DND-41 (cell line): ENCODE data around the gene DVL2.

Source experiments
- CTCF ChIP-seq: IDR thresholded peaks from 2 replicates; pipeline ENCODE4 v1.5.1; 2012; ENCODE audit warnings: borderline replicate concordance, low read length, moderate library complexity, mild to moderate bottlenecking; ENCODE audit not compliant: poor library complexity, severe bottlenecking; ENCODE audit errors: extremely low read depth
- EZH2 ChIP-seq: IDR thresholded peaks from 3 replicates; pipeline ENCODE4 v1.6.1; 2012; ENCODE audit warnings: borderline replicate concordance, low read depth, mild to moderate bottlenecking, moderate library complexity, low read length, inconsistent platforms; ENCODE audit not compliant: severe bottlenecking

- TF ChIP-seq CTCF (no peak), EZH2 (no peak)
These were observed 18.8 kb upstream of the DVL2 start for GRCh38 chr17:7253082-7253481.
